Measurements from ENCODE around the gene CAND2. TPM values are rescaled to one million over a fixed set of nuclear protein-coding genes. Genes with fewer than 3 reads are reported as not detected.

Gene CAND2
- total and polyA plus RNA-seq, 9 of the 15 experiments (the other 6 are each of a cell fraction or from before 2014, with no cell fraction given) = 0.91 to 14.9 (median 4.3) TPM

- TF ChIP-seq FIP1L1 (IDR thresholded peaks at IDR 0.05; ENCODE audit: low read depth, low read length, poor library complexity, severe bottlenecking) (peak; percentile 24), SRF (CRISPR knock-in tag; IDR thresholded peaks at IDR 0.05) (peak; percentile 85 to 97), ATF4 (CRISPR knock-in tag; IDR thresholded peaks at IDR 0.05) (no peak), CBFB (CRISPR knock-in tag; IDR thresholded peaks at IDR 0.05) (no peak), TAF9B (IDR thresholded peaks at IDR 0.05; ENCODE audit: partially characterized antibody) (peak; percentile 98), PTRF (tag; IDR thresholded peaks at IDR 0.05) (no peak), MEF2A (IDR thresholded peaks at IDR 0.05; ENCODE audit: control insufficient read depth, low read depth, low read length) (0 out of 2 replicates have a peak, but pooled peaks have one; percentile 30), NCOA6 (IDR thresholded peaks at IDR 0.05) (no peak), BRD4 (IDR thresholded peaks at IDR 0.05) (peak; percentile 76; the same call in 1 of the 2 replicates), FOXM1 (IDR thresholded peaks at IDR 0.05; ENCODE audit: low read depth) (peak; percentile 95), FOXM1 (CRISPR knock-in tag; IDR thresholded peaks at IDR 0.05; ENCODE audit: low read depth) (no peak), PCBP2 (IDR thresholded peaks at IDR 0.05; ENCODE audit: low read depth, low read length, poor library complexity, severe bottlenecking) (no peak), MNT (conservative IDR thresholded peaks at IDR 0.05) (peak; percentile 78 to 87), POLR2AphosphoS5 (IDR thresholded peaks at IDR 0.05; ENCODE audit: control insufficient read depth, insufficient read depth, low read depth, low read length) (peak; percentile 99), MTA2 (IDR thresholded peaks at IDR 0.05; ENCODE audit: low read depth) (peak; percentile 61; the same call in 1 of the 2 replicates), TFE3 (CRISPR knock-in tag; IDR thresholded peaks at IDR 0.05) (no peak), MTA1 (IDR thresholded peaks at IDR 0.05; ENCODE audit: borderline replicate concordance) (no peak), E2F1 (CRISPR knock-in tag; IDR thresholded peaks at IDR 0.05) (peak; percentile 38; the same call in 1 of the 2 replicates), IRF2 (CRISPR knock-in tag; IDR thresholded peaks at IDR 0.05) (0 out of 2 replicates have a peak, but pooled peaks have one; percentile 30), ZNF280A (IDR thresholded peaks at IDR 0.05; ENCODE audit: low read depth, partially characterized antibody) (no peak)
Observed at GRCh38 chr3:12841149-12841969, 44.9 kb downstream of the CAND2 start, which contains the start of gene RPL32 (continued).

Measured in K562 (cell line).